HepG2 (cell line): ENCODE results near the gene SELL. TPM values are rescaled to one million over a fixed set of nuclear protein-coding genes. Genes with fewer than 3 reads are reported as not detected.

ENCODE experiments used
- ATAC-seq: fragments of 200-7000 bp; cut with Tn5 transposase; 3 replicates; pipeline ENCODE4 v1.9.1; 2020; ENCODE audit warnings: mild to moderate bottlenecking, moderate library complexity
- BruUV-seq: library from RNA; stranded (reverse); fragments of 400-500 nt; replicated peaks from 2 replicates; lab custom pipeline; 2021; lab: Mats Ljungman, UMichigan
- CTCF ChIA-PET: fragments of 300-600 bp; formaldehyde crosslinking; extraction: SDS; loops from one replicate; lab custom pipeline; 2021; ENCODE audit warnings: low total read pairs, inconsistent platforms, low intra/inter-chr PET ratio; lab: Yijun Ruan, JAX
- POLR2A ChIA-PET: fragments of 350-600 bp; sonication (Branson Sonifier 250); formaldehyde crosslinking; loops from one replicate; lab custom pipeline; 2020; ENCODE audit warnings: antibody characterized with exemption, inconsistent platforms; lab: Yijun Ruan, JAX
- DNase-seq: peaks from one replicate; pipeline ENCODE4 v3.0.0-alpha.2; 2015; ENCODE audit warnings: low spot score
- FAIRE-seq: peaks from 3 replicates; lab custom pipeline; 2011; peaks lifted over from hg19 to GRCh38; lab: Jason Lieb, UNC
- H2AFZ ChIP-seq: one replicate; pipeline ENCODE4 v1.6.1; 2011; ENCODE audit warnings: low read length, inconsistent platforms
- H3K27ac ChIP-seq: fragments of 300-600 bp; 3 replicates; pipeline ENCODE4 v1.8.0; 2011; ENCODE audit warnings: mixed run types, mild to moderate bottlenecking, mixed read lengths, low read length, inconsistent platforms; ENCODE audit not compliant: insufficient read depth; ENCODE audit errors: extremely low read length
- H3K27me3 ChIP-seq, 2 experiments: fragments of 200-600 bp in 1 of 2; 2 replicates in 1 of 2; 3 replicates in 1 of 2; pipeline versions ENCODE4 v1.6.0 to v1.8.0; 2011; ENCODE audit warnings: low read length in 2 of 2, mild to moderate bottlenecking in 2 of 2, moderate library complexity in 2 of 2, inconsistent platforms in 1 of 2; ENCODE audit not compliant: insufficient read depth in 2 of 2, control insufficient read depth in 1 of 2
- H3K36me3 ChIP-seq, 2 experiments: fragments of 200-600 bp in 1 of 2; replicated peaks in 1 of 2; 2 replicates in 1 of 2; 3 replicates in 1 of 2; pipeline versions ENCODE4 v1.5.1 to v1.8.0; 2011; ENCODE audit warnings: low read length in 2 of 2, inconsistent platforms in 1 of 2; ENCODE audit not compliant: insufficient read depth in 2 of 2, control insufficient read depth in 1 of 2
- H3K4me1 ChIP-seq: 2 replicates; pipeline ENCODE4 v1.5.1; 2012; ENCODE audit warnings: low read length, inconsistent platforms; ENCODE audit not compliant: insufficient read depth
- H3K4me2 ChIP-seq: 2 replicates; pipeline ENCODE4 v1.6.0; 2011; ENCODE audit warnings: low read depth, low read length, inconsistent platforms
- H3K4me3 ChIP-seq, 3 experiments: fragments of 200-600 bp in 1 of 3; sonication (generic), shearing (Covaris generic) in 1 of 3; replicated peaks in 1 of 3; 2 replicates each; pipeline ENCODE4 v1.5.1; 2011 to 2016; ENCODE audit warnings: low read length in 3 of 3, inconsistent platforms in 2 of 3, low read depth in 2 of 3, mild to moderate bottlenecking in 2 of 3, control low read depth in 1 of 3, mixed read lengths in 1 of 3; ENCODE audit not compliant: insufficient read depth in 1 of 3
- H3K79me2 ChIP-seq: one replicate; pipeline ENCODE4 v1.6.1; 2011; ENCODE audit warnings: low read length, inconsistent platforms; ENCODE audit not compliant: insufficient read depth
- H3K9ac ChIP-seq: 2 replicates; pipeline ENCODE4 v1.6.0; 2011; ENCODE audit warnings: mild to moderate bottlenecking, low read depth, low read length, inconsistent platforms; ENCODE audit not compliant: insufficient read depth
- H3K9me3 ChIP-seq: 2 replicates; pipeline ENCODE4 v1.5.1; 2012; ENCODE audit warnings: mild to moderate bottlenecking, low read length
- H4K20me1 ChIP-seq: 2 replicates; pipeline ENCODE4 v1.6.0; 2011; ENCODE audit warnings: inconsistent platforms, mild to moderate bottlenecking, low read length, moderate library complexity; ENCODE audit not compliant: insufficient read depth
- GATA4 ChIP-seq: sonication (generic); IDR thresholded peaks from 2 replicates; pipeline ENCODE4 v1.6.1; 2016; ENCODE audit warnings: antibody characterized with exemption, low read depth, borderline replicate concordance
- HOXA9 ChIP-seq: sonication (generic); formaldehyde crosslinking; IDR thresholded peaks from 2 replicates; pipeline ENCODE4 v1.8.1; 2022; ENCODE audit warnings: missing genetic modification reagents, mild to moderate bottlenecking, moderate library complexity, borderline replicate concordance
- RXRB ChIP-seq: IDR thresholded peaks from 2 replicates; pipeline ENCODE4 v1.6.1; 2016; ENCODE audit warnings: borderline replicate concordance, missing genetic modification reagents, missing compliant biosample characterization
- YEATS4 ChIP-seq: sonication (generic); formaldehyde crosslinking; IDR thresholded peaks from 2 replicates; pipeline ENCODE4 v1.4.0; 2020; ENCODE audit warnings: missing genetic modification reagents, borderline replicate concordance
- ZSCAN25 ChIP-seq: sonication (generic); formaldehyde crosslinking; IDR thresholded peaks from 2 replicates; pipeline ENCODE4 v1.8.0; 2022; ENCODE audit warnings: mild to moderate bottlenecking, missing genetic modification reagents
- WGBS: methylation state at CpG from one replicate; pipeline ENCODE4 v1.1.6; 2017; ENCODE audit warnings: low lambda C conversion rate; 5-methylcytosine and 5-hydroxymethylcytosine counted together
- in situ Hi-C: cut with HindIII; loops from 2 replicates; pipeline ENCODE4 v1.10.0; 2017; ENCODE audit warnings: low pct_unique_long_range_greater_than_20kb; ENCODE audit not compliant: extremely low pct_ligation_motif_present
- intact Hi-C: fragments of 100-400 bp; cut with micrococcal nuclease; formaldehyde crosslinking; loops from one replicate; pipeline ENCODE4 v1.10.0; 2022; ENCODE audit not compliant: unreplicated experiment
- polyA plus RNA-seq, 8 experiments: library from polyadenylated mRNA; depleted of rRNA in 3 of 8; stranded (reverse) in 7 of 8; unstranded in 1 of 8; fragments of >200 nt; fragmentation: Illumina TruSeq in 4 of 8; extraction: Trizol in 4 of 8; gene quantifications; 2 replicates each; pipeline versions ENCODE4 v1.2.1 to v1.2.3, GENCODE V29; 2011 to 2016; ENCODE audit warnings: low read depth in 4 of 8, missing spikeins in 1 of 8, mixed read lengths in 1 of 8; ENCODE audit not compliant: insufficient read depth in 1 of 8
- total RNA-seq, 5 experiments: library from RNA; depleted of rRNA; stranded (reverse); fragments of >200 nt; fragmentation: Illumina TruSeq; extraction: Trizol; gene quantifications; 2 replicates each; pipeline ENCODE4 v1.2.3, GENCODE V29; 2016; ENCODE audit warnings: low read depth in 1 of 5
- TF ChIP-seq, protein P1 (sequence below): sonication (generic); formaldehyde crosslinking; IDR thresholded peaks from 2 replicates; pipeline ENCODE4 v1.4.0; 2020; ENCODE audit warnings: mild to moderate bottlenecking, missing genetic modification reagents
- TF ChIP-seq, protein P2 (sequence below): sonication (generic); formaldehyde crosslinking; IDR thresholded peaks from 2 replicates; pipeline ENCODE4 v1.9.0; 2021; ENCODE audit warnings: mild to moderate bottlenecking, missing genetic modification reagents
- TF ChIP-seq, protein P3 (sequence below): sonication (generic); formaldehyde crosslinking; IDR thresholded peaks from 2 replicates; pipeline ENCODE4 v1.5.0; 2020; ENCODE audit warnings: missing genetic modification reagents
- TF ChIP-seq, protein P4 (sequence below): sonication (generic); formaldehyde crosslinking; IDR thresholded peaks from 2 replicates; pipeline ENCODE4 v1.4.0; 2020; ENCODE audit warnings: missing genetic modification reagents

The SELL gene
- total and polyA plus RNA-seq, 2 of the 13 experiments (the other 11 are each of a cell fraction or from before 2014, with no cell fraction given) = 0.13 to 0.18 TPM

- no peak for FAIRE-seq
- in situ Hi-C loops = no loop called here
- Histone ChIP-seq H3K4me3 (no peak overlapping the region), H3K79me2 (no peaks in the 10 kb centered on the region), H3K27ac (no peak overlapping the region), H2AFZ (no peak overlapping the region), H3K4me1 (peaks cover 12% of the 10 kb centered on the region), H3K36me3 (no peaks in the 10 kb centered on the region), H3K4me2 (no peak overlapping the region), H3K9me3 (peaks cover 6% of the 10 kb centered on the region; the same call in 1 of the 2 replicates), H3K9ac (no peak overlapping the region), H4K20me1 (no peaks in the 10 kb centered on the region), H3K27me3 (no peaks in the 10 kb centered on the region)
- no TSS peak for BruUV-seq
- no peak for ATAC-seq
- ChIA-PET CTCF (no interaction called here), POLR2A (no interaction called here)
- WGBS = 62% methylated on average over 3 of the region's 3 CpGs
- no peak for DNase-seq
- intact Hi-C loops = no loop called here
- TF ChIP-seq HOXA9 (CRISPR knock-in tag) = no peak
- TF ChIP-seq GATA4 = no peak
- no peak for TF ChIP-seq YEATS4 (CRISPR knock-in tag)
- TF ChIP-seq RXRB (CRISPR knock-in tag) = no peak
- TF ChIP-seq, protein P1, sequence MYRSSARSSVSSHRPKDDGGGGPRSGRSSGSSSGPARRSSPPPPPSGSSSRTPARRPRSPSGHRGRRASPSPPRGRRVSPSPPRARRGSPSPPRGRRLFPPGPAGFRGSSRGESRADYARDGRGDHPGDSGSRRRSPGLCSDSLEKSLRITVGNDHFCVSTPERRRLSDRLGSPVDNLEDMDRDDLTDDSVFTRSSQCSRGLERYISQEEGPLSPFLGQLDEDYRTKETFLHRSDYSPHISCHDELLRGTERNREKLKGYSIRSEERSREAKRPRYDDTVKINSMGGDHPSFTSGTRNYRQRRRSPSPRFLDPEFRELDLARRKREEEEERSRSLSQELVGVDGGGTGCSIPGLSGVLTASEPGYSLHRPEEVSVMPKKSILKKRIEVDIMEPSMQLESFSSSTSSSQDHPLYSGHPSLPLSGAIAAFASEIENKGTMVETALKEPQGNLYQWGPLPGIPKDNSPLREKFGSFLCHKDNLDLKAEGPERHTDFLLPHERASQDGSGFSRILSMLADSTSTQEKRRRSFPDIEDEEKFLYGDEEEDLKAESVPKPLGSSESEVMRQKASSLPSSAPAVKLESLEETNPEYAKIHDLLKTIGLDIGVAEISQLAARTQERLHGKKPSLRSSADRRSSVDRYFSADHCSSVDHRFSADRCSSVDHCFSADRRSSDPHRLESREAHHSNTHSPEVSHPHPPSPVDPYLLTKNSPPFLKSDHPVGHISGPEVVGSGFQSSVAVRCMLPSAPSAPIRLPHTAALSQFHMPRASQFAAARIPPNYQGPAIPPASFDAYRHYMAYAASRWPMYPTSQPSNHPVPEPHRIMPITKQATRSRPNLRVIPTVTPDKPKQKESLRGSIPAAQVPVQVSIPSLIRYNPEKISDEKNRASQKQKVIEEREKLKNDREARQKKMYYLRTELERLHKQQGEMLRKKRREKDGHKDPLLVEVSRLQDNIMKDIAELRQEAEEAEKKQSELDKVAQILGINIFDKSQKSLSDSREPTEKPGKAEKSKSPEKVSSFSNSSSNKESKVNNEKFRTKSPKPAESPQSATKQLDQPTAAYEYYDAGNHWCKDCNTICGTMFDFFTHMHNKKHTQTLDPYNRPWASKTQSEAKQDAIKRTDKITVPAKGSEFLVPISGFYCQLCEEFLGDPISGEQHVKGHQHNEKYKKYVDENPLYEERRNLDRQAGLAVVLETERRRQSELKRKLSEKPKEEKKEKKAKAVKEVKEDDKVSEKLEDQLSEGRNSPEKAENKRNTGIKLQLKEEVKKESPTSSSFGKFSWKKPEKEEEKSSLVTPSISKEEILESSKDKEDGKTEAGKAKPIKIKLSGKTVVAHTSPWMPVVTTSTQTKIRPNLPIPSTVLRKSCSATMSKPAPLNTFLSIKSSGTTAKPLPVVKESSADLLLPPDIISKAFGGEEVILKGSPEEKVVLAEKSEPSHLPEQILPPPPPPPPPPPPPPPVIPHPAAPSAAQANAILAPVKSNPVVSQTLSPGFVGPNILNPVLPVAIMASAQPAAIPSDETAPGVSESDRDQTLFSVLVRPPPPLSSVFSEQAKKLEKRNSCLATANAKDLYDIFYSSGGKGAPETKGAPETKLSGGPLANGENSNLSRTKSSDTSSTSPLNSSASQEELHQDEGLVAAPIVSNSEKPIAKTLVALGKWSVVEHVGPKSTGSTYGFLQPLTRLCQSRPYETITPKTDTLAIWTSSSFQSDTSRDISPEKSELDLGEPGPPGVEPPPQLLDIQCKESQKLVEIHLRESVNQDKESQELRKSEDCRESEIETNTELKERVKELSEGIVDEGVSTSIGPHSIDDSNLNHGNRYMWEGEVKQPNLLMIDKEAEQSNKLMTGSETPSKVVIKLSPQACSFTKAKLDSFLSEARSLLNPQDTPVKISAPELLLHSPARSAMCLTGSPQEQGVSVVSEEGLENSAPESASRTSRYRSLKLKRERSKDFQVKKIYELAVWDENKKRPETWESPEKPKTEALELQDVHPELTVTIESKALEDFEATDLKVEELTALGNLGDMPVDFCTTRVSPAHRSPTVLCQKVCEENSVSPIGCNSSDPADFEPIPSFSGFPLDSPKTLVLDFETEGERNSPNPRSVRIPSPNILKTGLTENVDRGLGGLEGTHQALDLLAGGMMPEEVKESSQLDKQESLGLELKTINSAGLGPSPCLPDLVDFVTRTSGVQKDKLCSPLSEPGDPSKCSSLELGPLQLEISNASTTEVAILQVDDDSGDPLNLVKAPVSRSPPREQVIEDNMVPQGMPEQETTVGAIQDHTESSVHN (CRISPR knock-in tag) = no peak
- TF ChIP-seq, protein P2, sequence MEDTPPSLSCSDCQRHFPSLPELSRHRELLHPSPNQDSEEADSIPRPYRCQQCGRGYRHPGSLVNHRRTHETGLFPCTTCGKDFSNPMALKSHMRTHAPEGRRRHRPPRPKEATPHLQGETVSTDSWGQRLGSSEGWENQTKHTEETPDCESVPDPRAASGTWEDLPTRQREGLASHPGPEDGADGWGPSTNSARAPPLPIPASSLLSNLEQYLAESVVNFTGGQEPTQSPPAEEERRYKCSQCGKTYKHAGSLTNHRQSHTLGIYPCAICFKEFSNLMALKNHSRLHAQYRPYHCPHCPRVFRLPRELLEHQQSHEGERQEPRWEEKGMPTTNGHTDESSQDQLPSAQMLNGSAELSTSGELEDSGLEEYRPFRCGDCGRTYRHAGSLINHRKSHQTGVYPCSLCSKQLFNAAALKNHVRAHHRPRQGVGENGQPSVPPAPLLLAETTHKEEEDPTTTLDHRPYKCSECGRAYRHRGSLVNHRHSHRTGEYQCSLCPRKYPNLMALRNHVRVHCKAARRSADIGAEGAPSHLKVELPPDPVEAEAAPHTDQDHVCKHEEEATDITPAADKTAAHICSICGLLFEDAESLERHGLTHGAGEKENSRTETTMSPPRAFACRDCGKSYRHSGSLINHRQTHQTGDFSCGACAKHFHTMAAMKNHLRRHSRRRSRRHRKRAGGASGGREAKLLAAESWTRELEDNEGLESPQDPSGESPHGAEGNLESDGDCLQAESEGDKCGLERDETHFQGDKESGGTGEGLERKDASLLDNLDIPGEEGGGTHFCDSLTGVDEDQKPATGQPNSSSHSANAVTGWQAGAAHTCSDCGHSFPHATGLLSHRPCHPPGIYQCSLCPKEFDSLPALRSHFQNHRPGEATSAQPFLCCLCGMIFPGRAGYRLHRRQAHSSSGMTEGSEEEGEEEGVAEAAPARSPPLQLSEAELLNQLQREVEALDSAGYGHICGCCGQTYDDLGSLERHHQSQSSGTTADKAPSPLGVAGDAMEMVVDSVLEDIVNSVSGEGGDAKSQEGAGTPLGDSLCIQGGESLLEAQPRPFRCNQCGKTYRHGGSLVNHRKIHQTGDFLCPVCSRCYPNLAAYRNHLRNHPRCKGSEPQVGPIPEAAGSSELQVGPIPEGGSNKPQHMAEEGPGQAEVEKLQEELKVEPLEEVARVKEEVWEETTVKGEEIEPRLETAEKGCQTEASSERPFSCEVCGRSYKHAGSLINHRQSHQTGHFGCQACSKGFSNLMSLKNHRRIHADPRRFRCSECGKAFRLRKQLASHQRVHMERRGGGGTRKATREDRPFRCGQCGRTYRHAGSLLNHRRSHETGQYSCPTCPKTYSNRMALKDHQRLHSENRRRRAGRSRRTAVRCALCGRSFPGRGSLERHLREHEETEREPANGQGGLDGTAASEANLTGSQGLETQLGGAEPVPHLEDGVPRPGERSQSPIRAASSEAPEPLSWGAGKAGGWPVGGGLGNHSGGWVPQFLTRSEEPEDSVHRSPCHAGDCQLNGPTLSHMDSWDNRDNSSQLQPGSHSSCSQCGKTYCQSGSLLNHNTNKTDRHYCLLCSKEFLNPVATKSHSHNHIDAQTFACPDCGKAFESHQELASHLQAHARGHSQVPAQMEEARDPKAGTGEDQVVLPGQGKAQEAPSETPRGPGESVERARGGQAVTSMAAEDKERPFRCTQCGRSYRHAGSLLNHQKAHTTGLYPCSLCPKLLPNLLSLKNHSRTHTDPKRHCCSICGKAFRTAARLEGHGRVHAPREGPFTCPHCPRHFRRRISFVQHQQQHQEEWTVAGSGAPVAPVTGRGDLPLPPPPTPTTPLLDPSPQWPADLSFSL (CRISPR knock-in tag) = no peak
- TF ChIP-seq, protein P3, sequence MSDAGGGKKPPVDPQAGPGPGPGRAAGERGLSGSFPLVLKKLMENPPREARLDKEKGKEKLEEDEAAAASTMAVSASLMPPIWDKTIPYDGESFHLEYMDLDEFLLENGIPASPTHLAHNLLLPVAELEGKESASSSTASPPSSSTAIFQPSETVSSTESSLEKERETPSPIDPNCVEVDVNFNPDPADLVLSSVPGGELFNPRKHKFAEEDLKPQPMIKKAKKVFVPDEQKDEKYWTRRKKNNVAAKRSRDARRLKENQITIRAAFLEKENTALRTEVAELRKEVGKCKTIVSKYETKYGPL (CRISPR knock-in tag) = no peak
- TF ChIP-seq, protein P4, sequence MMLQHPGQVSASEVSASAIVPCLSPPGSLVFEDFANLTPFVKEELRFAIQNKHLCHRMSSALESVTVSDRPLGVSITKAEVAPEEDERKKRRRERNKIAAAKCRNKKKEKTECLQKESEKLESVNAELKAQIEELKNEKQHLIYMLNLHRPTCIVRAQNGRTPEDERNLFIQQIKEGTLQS (CRISPR knock-in tag) = no peak
- TF ChIP-seq ZSCAN25 (CRISPR knock-in tag) = no peak
Observed at GRCh38 chr1:169759038-169759437, 47.6 kb upstream of the SELL start.
